B cell (primary cell): ENCODE measurements around the gene PUS10. TPM values are rescaled to one million over a fixed set of nuclear protein-coding genes. Genes with fewer than 3 reads are reported as not detected.

Experiments used
- ATAC-seq: fragments of 200-7000 bp; cut with Tn5 transposase; one replicate; pipeline ENCODE4 v1.10.0; 2021; ENCODE audit warnings: low read depth, mild to moderate bottlenecking, moderate number of reproducible peaks, moderate library complexity
- CTCF ChIA-PET: fragments of 350-600 bp; sonication (Branson Sonifier 250); formaldehyde crosslinking; loops from one replicate; lab custom pipeline; 2021; ENCODE audit warnings: antibody characterized with exemption, inconsistent platforms; lab: Charles Lee
- POLR2A ChIA-PET: fragments of 350-600 bp; sonication (Branson Sonifier 250); formaldehyde crosslinking; loops from one replicate; lab custom pipeline; 2021; ENCODE audit warnings: antibody characterized with exemption; lab: Charles Lee
- DNase-seq: peaks from one replicate; pipeline ENCODE4 v3.0.0; 2013
- H2AFZ ChIP-seq: 2 replicates; pipeline ENCODE4 v1.6.1; 2012; ENCODE audit warnings: mild to moderate bottlenecking, low read depth, low read length; ENCODE audit not compliant: insufficient read depth, poor library complexity, severe bottlenecking
- H3K27ac ChIP-seq, 2 donors: 1 replicate in 1 of 2; 2 replicates in 1 of 2; pipeline ENCODE4 v1.5.1; 2012 to 2013; ENCODE audit warnings: low read length in 2 of 2, mild to moderate bottlenecking in 2 of 2, moderate library complexity in 1 of 2
- H3K27me3 ChIP-seq, 4 experiments: fragments of 200-600 bp in 1 of 4; sonication (generic) in 1 of 4; replicated peaks in 1 of 4; 1 replicate in 2 of 4; 2 replicates in 2 of 4; pipeline versions ENCODE4 v1.6.1 to v1.7.0; 2013 to 2016; ENCODE audit warnings: low read length in 3 of 4, mild to moderate bottlenecking in 2 of 4, mixed read lengths in 1 of 4, moderate library complexity in 1 of 4; ENCODE audit not compliant: insufficient read depth in 4 of 4, control insufficient read depth in 3 of 4; ENCODE audit errors: control extremely low read depth in 1 of 4
- H3K36me3 ChIP-seq, 2 experiments: replicated peaks in 1 of 2; 1 replicate in 1 of 2; 2 replicates in 1 of 2; pipeline versions ENCODE4 v1.6.1 to v1.7.1; 2013; ENCODE audit warnings: low read length in 1 of 2; ENCODE audit not compliant: insufficient read depth in 2 of 2, control insufficient read depth in 1 of 2; ENCODE audit errors: control extremely low read depth in 1 of 2, extremely low read depth in 1 of 2
- H3K4me1 ChIP-seq, 2 donors: fragments of 200-600 bp in 1 of 2; sonication (generic) in 1 of 2; 1 replicate in 1 of 2; 2 replicates in 1 of 2; pipeline versions ENCODE4 v1.5.1 to v1.6.1; 2013 to 2017; ENCODE audit warnings: low read length in 2 of 2; ENCODE audit not compliant: control insufficient read depth in 2 of 2, insufficient read depth in 2 of 2
- H3K4me2 ChIP-seq: replicated peaks from 2 replicates; pipeline ENCODE3; 2012; ENCODE audit warnings: mild to moderate bottlenecking, low read depth, low read length; ENCODE audit not compliant: poor library complexity, severe bottlenecking
- H3K4me3 ChIP-seq, 5 experiments: fragments of 200-600 bp in 1 of 5; sonication (generic) in 1 of 5; 1 replicate in 3 of 5; 2 replicates in 2 of 5; pipeline versions ENCODE4 v1.5.1 to v1.7.0; 2011 to 2016; ENCODE audit warnings: low read length in 4 of 5, mild to moderate bottlenecking in 4 of 5, low read depth in 2 of 5, control low read depth in 1 of 5, moderate library complexity in 1 of 5; ENCODE audit not compliant: insufficient read depth in 1 of 5; ENCODE audit errors: control extremely low read depth in 1 of 5, extremely low read depth in 1 of 5
- H3K79me2 ChIP-seq: fragments of 200-600 bp; sonication (generic); one replicate; pipeline ENCODE4 v1.6.0; 2016; ENCODE audit warnings: low read length; ENCODE audit not compliant: control insufficient read depth, insufficient read depth
- H3K9ac ChIP-seq: fragments of 200-600 bp; sonication (generic); 2 replicates; pipeline ENCODE4 v1.6.1; 2017; ENCODE audit warnings: mild to moderate bottlenecking, low read length, moderate library complexity
- H3K9me3 ChIP-seq, 3 donors: one replicate each; pipeline versions ENCODE4 v1.6.1 to v1.7.1; 2013; ENCODE audit warnings: low read length in 2 of 3; ENCODE audit not compliant: control insufficient read depth in 2 of 3, insufficient read depth in 1 of 3; ENCODE audit errors: control extremely low read depth in 1 of 3
- H4K20me1 ChIP-seq: 2 replicates; pipeline ENCODE4 v1.6.0; 2012; ENCODE audit warnings: mild to moderate bottlenecking, low read length; ENCODE audit not compliant: insufficient read depth, control insufficient read depth, poor library complexity, severe bottlenecking
- H3K27ac Mint-ChIP-seq: one replicate; pipeline ENCODE4 v1.8.0; 2021; ENCODE audit warnings: mixed read lengths
- H3K27me3 Mint-ChIP-seq: one replicate; pipeline ENCODE4 v1.8.0; 2021; ENCODE audit warnings: mixed read lengths
- H3K4me1 Mint-ChIP-seq: one replicate; pipeline ENCODE4 v1.8.0; 2021; ENCODE audit warnings: mixed read lengths
- H3K4me3 Mint-ChIP-seq: one replicate; pipeline ENCODE4 v1.8.0; 2021; ENCODE audit warnings: mixed read lengths
- H3K9me3 Mint-ChIP-seq: one replicate; pipeline ENCODE4 v1.8.0; 2022; ENCODE audit warnings: mixed read lengths; ENCODE audit not compliant: insufficient read depth
- CTCF ChIP-seq: fragments of 200-600 bp; IDR thresholded peaks from one replicate; pipeline ENCODE4 v1.8.0; 2022; ENCODE audit warnings: antibody characterized with exemption, mild to moderate bottlenecking
- EZH2 ChIP-seq: IDR thresholded peaks from 2 replicates; pipeline ENCODE4 v1.6.1; 2012; ENCODE audit warnings: borderline replicate concordance, low read depth, mild to moderate bottlenecking, moderate library complexity, low read length; ENCODE audit not compliant: insufficient read depth, poor library complexity, severe bottlenecking
- intact Hi-C: fragments of 100-400 bp; cut with micrococcal nuclease; formaldehyde crosslinking; loops from one replicate; pipeline ENCODE4 v1.10.0; 2022
- polyA plus RNA-seq: library from polyadenylated mRNA; depleted of rRNA; stranded (reverse); fragments of >200 nt; gene quantifications from 2 replicates; pipeline ENCODE4 v1.2.3, GENCODE V29; 2012
- total RNA-seq, 2 donors: library from RNA; stranded (reverse); fragments of 120-200 nt in 1 of 2; gene quantifications; 1 replicate in 1 of 2; 2 replicates in 1 of 2; pipeline versions ENCODE4 v1.2.3 to v1.2.4, GENCODE V29; 2013 to 2022

The PUS10 gene
- total and polyA plus RNA-seq, 2 donors (not counting 1 experiment from before 2014, with no cell fraction given): 3.2 to 7.1 TPM

- H3K27ac ChIP-seq: no peak overlapping the region
- intact Hi-C loops: no loop called here
- no peak overlapping the region for H3K4me2 ChIP-seq
- H3K27me3 Mint-ChIP-seq: no peaks in the 10 kb centered on the region
- no peak overlapping the region for H3K9ac ChIP-seq
- DNase-seq (no peak), ATAC-seq (no peak)
- H4K20me1 ChIP-seq: no peaks in the 10 kb centered on the region
- peaks cover 0 to 2% of the 10 kb centered on the region in 2 donors for H3K4me1 ChIP-seq
- no peak overlapping the region for H3K4me3 ChIP-seq
- H3K36me3 ChIP-seq: peaks cover 0 to 6% of the 10 kb centered on the region in 2 experiments
- H3K4me3 Mint-ChIP-seq: no peak overlapping the region
- no peaks in the 10 kb centered on the region for H3K27me3 ChIP-seq
- no peaks in the 10 kb centered on the region for H3K9me3 ChIP-seq
- no peak for TF ChIP-seq CTCF
- TF ChIP-seq EZH2: no peak
- no peaks in the 10 kb centered on the region for H3K9me3 Mint-ChIP-seq
- peaks cover 1% of the 10 kb centered on the region for H3K4me1 Mint-ChIP-seq
- no peak overlapping the region for H3K27ac Mint-ChIP-seq
- POLR2A ChIA-PET: no interaction called here
- no peaks in the 10 kb centered on the region for H3K79me2 ChIP-seq
- CTCF ChIA-PET: interaction anchor here (0.6 kb wide), 1 partner anchor 469 kb away, joined by 3 read pairs; no protein-coding TSS in a partner anchor
- no peak overlapping the region for H2AFZ ChIP-seq
Measured at GRCh38 chr2:61059382-61059781, 41.3 kb upstream of the PUS10 start.

- no peaks in the 10 kb centered on the region for H4K20me1 ChIP-seq
- no peak overlapping the region for H2AFZ ChIP-seq
- intact Hi-C loops: no loop called here
- DNase-seq (no peak), ATAC-seq (no peak)
- H3K27ac ChIP-seq: no peak overlapping the region
- H3K79me2 ChIP-seq: no peaks in the 10 kb centered on the region
- no peak overlapping the region for H3K9ac ChIP-seq
- Mint-ChIP-seq H3K27ac (no peak overlapping the region), H3K4me3 (no peak overlapping the region), H3K27me3 (no peaks in the 10 kb centered on the region), H3K4me1 (no peaks in the 10 kb centered on the region), H3K9me3 (no peaks in the 10 kb centered on the region)
- H3K4me2 ChIP-seq: no peak overlapping the region
- CTCF ChIA-PET: no interaction called here
- no peaks in the 10 kb centered on the region for H3K9me3 ChIP-seq
- POLR2A ChIA-PET: no interaction called here
- no peaks in the 10 kb centered on the region for H3K4me1 ChIP-seq
- TF ChIP-seq CTCF: no peak
- no peak for TF ChIP-seq EZH2
- H3K27me3 ChIP-seq: no peaks in the 10 kb centered on the region
- no peak overlapping the region for H3K4me3 ChIP-seq
- peaks cover 0 to 6% of the 10 kb centered on the region in 2 experiments for H3K36me3 ChIP-seq
Measured at GRCh38 chr2:61057562-61057961, 39.5 kb upstream of the PUS10 start.
